GM18505 (cell line): ENCODE measurements around the gene ZBTB16.

Source experiments
- ATAC-seq: cut with Tn5 transposase; IDR thresholded peaks from one replicate; pipeline ENCODE4 v1.9.1; 2021; ENCODE audit not compliant: unreplicated experiment
- POLR2A ChIP-seq: IDR thresholded peaks from 4 replicates; pipeline ENCODE4 v1.6.1; 2011; ENCODE audit warnings: borderline replicate concordance; ENCODE audit not compliant: insufficient read depth, insufficient read length; ENCODE audit errors: extremely low read depth

ZBTB16 gene

GRCh38 chr11:114228435-114229411 is 169.2 kb downstream of the ZBTB16 start:
- no peak for TF ChIP-seq POLR2A
- ATAC-seq = no peak

- no peak for ATAC-seq
- TF ChIP-seq POLR2A = no peak
Measured at GRCh38 chr11:114230031-114230704, 170.7 kb downstream of the ZBTB16 start.

GRCh38 chr11:114232400-114233059 is 173.0 kb downstream of the ZBTB16 start:
- TF ChIP-seq POLR2A = no peak
- ATAC-seq = no peak

- no peak for TF ChIP-seq POLR2A
- ATAC-seq = no peak
Measured at GRCh38 chr11:114233755-114234154, 174.2 kb downstream of the ZBTB16 start.

GRCh38 chr11:114236829-114237228 is 177.3 kb downstream of the ZBTB16 start:
- no peak for ATAC-seq
- no peak for TF ChIP-seq POLR2A

GRCh38 chr11:114237321-114238280 is 178.1 kb downstream of the ZBTB16 start:
- no peak for TF ChIP-seq POLR2A
- no peak for ATAC-seq

- no peak for TF ChIP-seq POLR2A
- no peak for ATAC-seq
Measured at GRCh38 chr11:114239753-114240161, 180.2 kb downstream of the ZBTB16 start.

GRCh38 chr11:114242032-114242431 is 182.5 kb downstream of the ZBTB16 start:
- TF ChIP-seq POLR2A = no peak

GRCh38 chr11:114243461-114244372 is 184.2 kb downstream of the ZBTB16 start:
- TF ChIP-seq POLR2A = no peak
- no peak for ATAC-seq

More at GRCh38 chr11:114242032-114242431, 182.5 kb downstream of the ZBTB16 start:
- ATAC-seq = no peak

- no peak for ATAC-seq
- no peak for TF ChIP-seq POLR2A
Measured at GRCh38 chr11:114244726-114245394, 185.3 kb downstream of the ZBTB16 start.

- no peak for TF ChIP-seq POLR2A
- no peak for ATAC-seq
Measured at GRCh38 chr11:114246321-114247069, 187.0 kb downstream of the ZBTB16 start.
